ENCODE measurements around the gene LIPC.

Gene LIPC

GRCh38 chr15:58528188-58528870 lies 96.5 kb downstream of the LIPC start:
- Histone ChIP-seq H3K4me2 (ENCODE audit: low read depth, low read length) (no peak overlapping the region), H3K9ac (ENCODE audit: low read length) (no peak overlapping the region), H3K4me1 (ENCODE audit: low read length) (peaks cover 6% of the 10 kb centered on the region), H4K20me1 (ENCODE audit: insufficient read depth, low read length) (no peaks in the 10 kb centered on the region), H3K36me3 (replicated peaks; ENCODE audit: insufficient read depth, low read length) (no peaks in the 10 kb centered on the region), H2AFZ (ENCODE audit: low read length) (no peak overlapping the region), H3K9me2 (replicated peaks; ENCODE audit: insufficient read depth, low read length) (no peaks in the 10 kb centered on the region), H3K27me3 (replicated peaks; ENCODE audit: insufficient read depth, low read length) (no peaks in the 10 kb centered on the region), H3F3A (ENCODE audit: insufficient read depth, low read length) (no peaks in the 10 kb centered on the region), H3K79me2 (ENCODE audit: low read length) (no peaks in the 10 kb centered on the region), H3K9me3 (replicated peaks; ENCODE audit: insufficient read depth, low read length) (no peaks in the 10 kb centered on the region), H3K27ac (ENCODE audit: low read length) (no peak overlapping the region), H3K4me3 (ENCODE audit: low read length) (no peak overlapping the region)
- no peak for TF ChIP-seq EZH2phosphoT487 (IDR thresholded peaks at IDR 0.05; ENCODE audit: low read length)
- TF ChIP-seq EZH2 (optimal IDR thresholded peaks at IDR 0.05; ENCODE audit: low read depth, low read length), result no peak
- no peak for TF ChIP-seq CTCF (IDR thresholded peaks at IDR 0.05; ENCODE audit: low read length)
- DNase-seq, result no peak

- H3K9me3 ChIP-seq (replicated peaks; ENCODE audit: insufficient read depth, low read length), result no peaks in the 10 kb centered on the region
- DNase-seq, result no peak
- no peaks in the 10 kb centered on the region for H3F3A ChIP-seq (ENCODE audit: insufficient read depth, low read length)
- no peak overlapping the region for H3K4me2 ChIP-seq (ENCODE audit: low read depth, low read length)
- H3K9ac ChIP-seq (ENCODE audit: low read length), result no peak overlapping the region
- H2AFZ ChIP-seq (ENCODE audit: low read length), result no peak overlapping the region
- H3K27ac ChIP-seq (ENCODE audit: low read length), result no peak overlapping the region
- no peaks in the 10 kb centered on the region for H3K79me2 ChIP-seq (ENCODE audit: low read length)
- H3K36me3 ChIP-seq (replicated peaks; ENCODE audit: insufficient read depth, low read length), result no peaks in the 10 kb centered on the region
- peaks cover 6% of the 10 kb centered on the region for H3K4me1 ChIP-seq (ENCODE audit: low read length)
- TF ChIP-seq CTCF (IDR thresholded peaks at IDR 0.05; ENCODE audit: low read length) (no peak), EZH2phosphoT487 (IDR thresholded peaks at IDR 0.05; ENCODE audit: low read length) (no peak), EZH2 (optimal IDR thresholded peaks at IDR 0.05; ENCODE audit: low read depth, low read length) (no peak)
- no peak overlapping the region for H3K4me3 ChIP-seq (ENCODE audit: low read length)
- no peaks in the 10 kb centered on the region for H3K9me2 ChIP-seq (replicated peaks; ENCODE audit: insufficient read depth, low read length)
- H4K20me1 ChIP-seq (ENCODE audit: insufficient read depth, low read length), result no peaks in the 10 kb centered on the region
- no peaks in the 10 kb centered on the region for H3K27me3 ChIP-seq (replicated peaks; ENCODE audit: insufficient read depth, low read length)
Observed at GRCh38 chr15:58529041-58529440, 97.2 kb downstream of the LIPC start.

DNA sequence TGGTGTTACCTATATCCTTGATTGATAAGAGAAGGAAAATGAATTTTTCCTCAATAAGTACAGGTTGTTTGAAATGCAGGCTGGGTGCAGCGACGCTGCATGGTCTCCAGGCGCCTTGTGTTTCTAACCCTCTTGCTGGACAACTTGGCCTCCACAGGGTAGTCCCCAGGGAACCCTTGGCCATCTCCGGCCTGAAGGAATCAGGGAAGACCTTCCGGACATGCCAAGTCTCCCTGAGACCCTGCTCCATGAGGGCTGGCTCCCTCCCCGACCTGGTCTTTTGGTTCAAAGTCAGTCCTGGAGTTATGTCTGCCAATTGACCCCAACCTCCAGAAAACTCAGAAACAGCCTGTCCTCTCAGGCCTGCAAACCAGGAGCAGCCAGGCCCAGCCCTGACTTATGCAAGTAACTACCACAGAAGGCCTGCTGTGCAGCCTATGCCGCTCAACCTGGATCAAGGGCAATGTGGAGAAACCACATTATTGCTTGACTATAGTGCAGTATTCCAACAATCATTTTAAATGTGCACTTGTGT lies 98.3 kb downstream of the LIPC start:
- Histone ChIP-seq H3K79me2 (ENCODE audit: low read length) (no peaks in the 10 kb centered on the region), H3K9ac (ENCODE audit: low read length) (no peak overlapping the region), H3F3A (ENCODE audit: insufficient read depth, low read length) (no peaks in the 10 kb centered on the region), H3K9me3 (replicated peaks; ENCODE audit: insufficient read depth, low read length) (no peaks in the 10 kb centered on the region), H3K4me2 (ENCODE audit: low read depth, low read length) (no peak overlapping the region), H3K27ac (ENCODE audit: low read length) (no peak overlapping the region), H2AFZ (ENCODE audit: low read length) (no peak overlapping the region), H3K4me1 (ENCODE audit: low read length) (no peaks in the 10 kb centered on the region), H3K4me3 (ENCODE audit: low read length) (no peak overlapping the region), H3K9me2 (replicated peaks; ENCODE audit: insufficient read depth, low read length) (no peaks in the 10 kb centered on the region), H3K36me3 (replicated peaks; ENCODE audit: insufficient read depth, low read length) (no peaks in the 10 kb centered on the region), H3K27me3 (replicated peaks; ENCODE audit: insufficient read depth, low read length) (no peaks in the 10 kb centered on the region), H4K20me1 (ENCODE audit: insufficient read depth, low read length) (no peaks in the 10 kb centered on the region)
- no peak for DNase-seq
- no peak for TF ChIP-seq EZH2 (optimal IDR thresholded peaks at IDR 0.05; ENCODE audit: low read depth, low read length)
- no peak for TF ChIP-seq CTCF (IDR thresholded peaks at IDR 0.05; ENCODE audit: low read length)
- no peak for TF ChIP-seq EZH2phosphoT487 (IDR thresholded peaks at IDR 0.05; ENCODE audit: low read length)
